Esophagus squamous epithelium (tissue), 5 donors: ENCODE measurements around the gene TCEA2. TPM values are rescaled to one million over a fixed set of nuclear protein-coding genes. Genes with fewer than 3 reads are reported as not detected.
A peak's percentile ranks its signal among the peaks of the same experiment; 100 is the strongest.

Source experiments
- DNase-seq: peaks from one replicate; lab custom pipeline; 2025; lab: John Stamatoyannopoulos, UW
- H3K27ac ChIP-seq, 4 donors: fragments of 200-600 bp; sonication (generic); one replicate each; pipeline ENCODE4 v1.5.1; 2016 to 2019; ENCODE audit warnings: mild to moderate bottlenecking in 1 of 4
- H3K27me3 ChIP-seq, 4 donors: fragments of 200-600 bp; sonication (generic); 1 replicate in 3 of 4; 2 replicates in 1 of 4; pipeline versions ENCODE4 v1.5.1 to v1.6.0; 2017 to 2021; ENCODE audit warnings: antibody characterized with exemption in 1 of 4
- H3K36me3 ChIP-seq, 3 donors: fragments of 200-600 bp; sonication (generic); one replicate each; pipeline ENCODE4 v1.5.1; 2016 to 2019
- H3K4me1 ChIP-seq, 3 donors: fragments of 200-600 bp; sonication (generic); one replicate each; pipeline ENCODE4 v1.5.1; 2017 to 2019
- H3K4me3 ChIP-seq, 4 donors: fragments of 200-600 bp; sonication (generic); 1 replicate in 3 of 4; 2 replicates in 1 of 4; pipeline ENCODE4 v1.5.1; 2016 to 2019; ENCODE audit warnings: mild to moderate bottlenecking in 2 of 4, moderate library complexity in 1 of 4
- H3K9me3 ChIP-seq, 3 donors: fragments of 200-600 bp; sonication (generic); one replicate each; pipeline ENCODE4 v1.5.1; 2016 to 2019
- POLR2A ChIP-seq, 4 donors: fragments of 450-650 bp; IDR thresholded peaks; one replicate each; pipeline ENCODE4 v1.6.1; 2017; ENCODE audit warnings: antibody characterized with exemption in 4 of 4, mild to moderate bottlenecking in 4 of 4, moderate library complexity in 3 of 4
- WGBS, 2 donors: methylation state at CpG; one replicate each; pipeline ENCODE4 v1.1.5; 2018; 5-methylcytosine and 5-hydroxymethylcytosine counted together
- intact Hi-C: fragments of 100-400 bp; cut with DNase I; formaldehyde crosslinking; loops from one replicate; pipeline ENCODE4 v1.15.0; 2022
- total RNA-seq, 4 donors: library from RNA; depleted of rRNA; stranded (reverse); fragments of >200 nt; gene quantifications; one replicate each; pipeline ENCODE4 v1.1.0, GENCODE V29; 2016
- TF ChIP-seq, protein P1 (sequence below), 6 experiments: fragments of 450-650 bp in 4 of 6; fragments of 200-600 bp in 2 of 6; sonication (generic) in 2 of 6; IDR thresholded peaks; one replicate each; pipeline ENCODE4 v1.5.1; 2016 to 2019; ENCODE audit warnings: antibody characterized with exemption in 6 of 6, mild to moderate bottlenecking in 4 of 6, moderate library complexity in 4 of 6
- donor health status: DM: yes; HTN: yes; CAD: no.

TCEA2 gene
- total RNA-seq, 4 donors from 2014 or later, result 1.8 to 25.2 (median 8.9) TPM

GRCh38 chr20:64041781-64042053 is 21.3 kb upstream of the TCEA2 start:
- H3K27ac ChIP-seq, result peak overlapping the region; percentile 28 to 87 (median 66)
- DNase-seq, result no peak
- peaks cover 0 to 90% (median 0%) of the 10 kb centered on the region in 4 donors for H3K27me3 ChIP-seq
- H3K4me1 ChIP-seq, result peaks cover 46 to 85% (median 59%) of the 10 kb centered on the region in 3 donors
- H3K9me3 ChIP-seq, result no peaks in the 10 kb centered on the region
- H3K4me3 ChIP-seq, result peak overlapping the region in 3 of 4 donors; percentile 37 to 68 (median 53)
- no peaks in the 10 kb centered on the region for H3K36me3 ChIP-seq
- TF ChIP-seq, protein P1, sequence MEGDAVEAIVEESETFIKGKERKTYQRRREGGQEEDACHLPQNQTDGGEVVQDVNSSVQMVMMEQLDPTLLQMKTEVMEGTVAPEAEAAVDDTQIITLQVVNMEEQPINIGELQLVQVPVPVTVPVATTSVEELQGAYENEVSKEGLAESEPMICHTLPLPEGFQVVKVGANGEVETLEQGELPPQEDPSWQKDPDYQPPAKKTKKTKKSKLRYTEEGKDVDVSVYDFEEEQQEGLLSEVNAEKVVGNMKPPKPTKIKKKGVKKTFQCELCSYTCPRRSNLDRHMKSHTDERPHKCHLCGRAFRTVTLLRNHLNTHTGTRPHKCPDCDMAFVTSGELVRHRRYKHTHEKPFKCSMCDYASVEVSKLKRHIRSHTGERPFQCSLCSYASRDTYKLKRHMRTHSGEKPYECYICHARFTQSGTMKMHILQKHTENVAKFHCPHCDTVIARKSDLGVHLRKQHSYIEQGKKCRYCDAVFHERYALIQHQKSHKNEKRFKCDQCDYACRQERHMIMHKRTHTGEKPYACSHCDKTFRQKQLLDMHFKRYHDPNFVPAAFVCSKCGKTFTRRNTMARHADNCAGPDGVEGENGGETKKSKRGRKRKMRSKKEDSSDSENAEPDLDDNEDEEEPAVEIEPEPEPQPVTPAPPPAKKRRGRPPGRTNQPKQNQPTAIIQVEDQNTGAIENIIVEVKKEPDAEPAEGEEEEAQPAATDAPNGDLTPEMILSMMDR (IDR thresholded peaks at IDR 0.05), result no peak
- TF ChIP-seq POLR2A (IDR thresholded peaks at IDR 0.05), result no peak
- intact Hi-C loops, result no loop called here
- WGBS, 2 donors, result no CpG with 5 or more reads among the region's 11 CpGs

DNA sequence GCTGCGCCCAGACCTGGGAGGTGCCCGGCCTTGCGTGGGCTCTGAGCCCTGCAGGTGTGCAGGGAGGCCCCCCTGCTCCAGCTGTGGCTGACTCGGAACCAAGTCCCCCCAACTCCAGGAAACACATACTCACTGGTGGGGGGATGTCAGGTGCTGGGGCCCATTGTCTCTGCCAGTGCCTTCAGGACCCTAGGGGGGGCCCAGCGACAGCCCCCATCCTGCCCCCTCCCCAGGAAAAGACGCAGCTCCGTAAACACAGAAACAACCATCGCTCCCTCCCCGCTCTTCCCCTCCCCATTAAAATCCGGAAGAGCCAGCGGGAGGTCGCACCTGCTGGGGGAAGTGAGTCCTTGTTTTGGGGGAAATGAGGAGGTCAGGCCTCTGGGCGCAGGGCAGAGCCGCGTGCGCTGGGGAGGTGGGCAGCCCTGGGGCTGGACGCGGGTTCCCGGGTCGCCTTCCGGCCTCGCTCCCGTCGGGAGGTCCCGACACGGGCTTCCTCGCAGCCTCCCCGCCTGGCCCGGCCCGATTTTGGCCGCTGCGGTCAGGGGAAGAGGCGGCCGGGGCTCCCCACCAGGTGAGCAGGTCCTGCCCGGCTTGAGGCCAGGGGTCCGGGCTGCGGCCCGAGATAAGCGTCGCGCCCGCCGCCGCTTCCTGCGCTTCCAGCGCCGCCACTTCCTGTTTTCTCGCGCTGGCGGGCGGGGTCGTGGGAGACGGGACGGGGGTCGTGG is 20.8 kb upstream of the TCEA2 start:
- intact Hi-C loops, result no loop called here
- 0 to 20% methylated on average over 1 to 5 of the region's 55 CpGs for WGBS, 2 donors
- no peak for DNase-seq
- TF ChIP-seq, protein P1 (IDR thresholded peaks at IDR 0.05), result no peak
- TF ChIP-seq POLR2A (IDR thresholded peaks at IDR 0.05), result no peak
- no peaks in the 10 kb centered on the region for H3K36me3 ChIP-seq
- peak overlapping the region; percentile 29 to 68 (median 45) for H3K4me3 ChIP-seq
- H3K4me1 ChIP-seq, result peaks cover 46 to 81% (median 58%) of the 10 kb centered on the region in 3 donors
- peaks cover 0 to 90% (median under 1%) of the 10 kb centered on the region in 4 donors for H3K27me3 ChIP-seq
- no peaks in the 10 kb centered on the region for H3K9me3 ChIP-seq
- H3K27ac ChIP-seq, result peak overlapping the region; percentile 48 to 87 (median 66)

DNA sequence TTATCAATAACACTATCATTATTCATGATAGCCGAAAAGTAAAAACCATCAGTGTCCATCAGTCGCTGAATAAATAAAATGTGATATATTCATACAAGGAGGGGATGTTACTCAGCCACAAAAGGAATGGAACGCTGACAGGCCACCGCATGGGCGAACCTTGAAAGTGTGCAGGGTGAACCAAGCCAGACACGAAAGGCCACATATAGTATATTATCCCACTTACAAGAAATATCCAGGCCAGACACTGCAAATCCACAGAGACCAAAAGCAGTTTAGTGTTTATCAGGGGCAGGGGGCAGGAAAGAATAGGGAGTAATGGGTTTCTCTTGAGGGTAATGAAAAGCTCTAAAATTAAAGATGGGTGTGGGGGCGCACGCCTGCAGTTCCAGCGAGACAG is 19.2 kb upstream of the TCEA2 start:
- 82 to 84% methylated on average over 9 of the region's 9 CpGs for WGBS, 2 donors

GRCh38 chr20:64044484-64045247 is 18.3 kb upstream of the TCEA2 start:
- intact Hi-C loops, result no loop called here

More for the DNA sequence above, 19.2 kb upstream of the TCEA2 start:
- peak overlapping the region in 1 of 4 donors; percentile 81 for H3K27ac ChIP-seq
- intact Hi-C loops, result no loop called here
- H3K36me3 ChIP-seq, result no peaks in the 10 kb centered on the region
- H3K4me1 ChIP-seq, result peaks cover 42 to 78% (median 46%) of the 10 kb centered on the region in 3 donors
- no peaks in the 10 kb centered on the region for H3K9me3 ChIP-seq
- no peak for DNase-seq
- H3K4me3 ChIP-seq, result no peak overlapping the region
- TF ChIP-seq, protein P1 (IDR thresholded peaks at IDR 0.05), result no peak
- TF ChIP-seq POLR2A (IDR thresholded peaks at IDR 0.05), result no peak
- H3K27me3 ChIP-seq, result peaks cover 0 to 90% (median 10%) of the 10 kb centered on the region in 4 donors

More at GRCh38 chr20:64044484-64045247, 18.3 kb upstream of the TCEA2 start:
- Histone ChIP-seq H3K27ac (peak overlapping the region in 3 of 4 donors; percentile 30 to 81 (median 72)), H3K4me3 (peak overlapping the region in 1 of 4 donors; percentile 63), H3K36me3 (no peaks in the 10 kb centered on the region), H3K9me3 (no peaks in the 10 kb centered on the region), H3K4me1 (peaks cover 40 to 76% (median 41%) of the 10 kb centered on the region in 3 donors), H3K27me3 (peaks cover 0 to 89% (median 10%) of the 10 kb centered on the region in 4 donors)
- 37 to 57% methylated on average over 4 to 10 of the region's 14 CpGs for WGBS, 2 donors
- no peak for DNase-seq
- TF ChIP-seq, protein P1 (IDR thresholded peaks at IDR 0.05), result no peak
